HG03457 (cell line): ENCODE results near the gene CNTNAP2.

Experiments used
- ATAC-seq: cut with Tn5 transposase; IDR thresholded peaks from one replicate; pipeline ENCODE4 v1.9.1; 2021; ENCODE audit warnings: moderate number of reproducible peaks; ENCODE audit not compliant: unreplicated experiment

Gene CNTNAP2

GRCh38 chr7:146414373-146414772, 297.8 kb downstream of the CNTNAP2 start:
- no peak for ATAC-seq

DNA sequence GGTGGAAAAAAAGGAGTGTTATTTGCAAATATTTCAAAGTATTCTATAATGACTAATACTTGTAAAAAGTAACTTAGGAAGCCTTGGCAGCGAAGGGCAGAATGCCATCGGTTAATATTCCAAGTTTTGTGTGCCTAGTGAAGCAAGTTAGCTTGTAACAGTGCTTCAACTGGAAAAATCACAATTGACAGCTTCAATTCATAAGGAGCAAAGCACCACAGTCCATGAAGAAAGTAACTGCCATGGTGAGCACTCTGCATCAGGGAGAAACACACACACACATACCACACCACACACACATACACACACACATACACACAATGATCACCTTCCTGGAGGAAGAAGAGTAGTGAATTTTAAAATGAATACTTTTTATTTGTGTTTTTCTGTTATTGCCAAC, 298.3 kb downstream of the CNTNAP2 start:
- ATAC-seq, result no peak

DNA sequence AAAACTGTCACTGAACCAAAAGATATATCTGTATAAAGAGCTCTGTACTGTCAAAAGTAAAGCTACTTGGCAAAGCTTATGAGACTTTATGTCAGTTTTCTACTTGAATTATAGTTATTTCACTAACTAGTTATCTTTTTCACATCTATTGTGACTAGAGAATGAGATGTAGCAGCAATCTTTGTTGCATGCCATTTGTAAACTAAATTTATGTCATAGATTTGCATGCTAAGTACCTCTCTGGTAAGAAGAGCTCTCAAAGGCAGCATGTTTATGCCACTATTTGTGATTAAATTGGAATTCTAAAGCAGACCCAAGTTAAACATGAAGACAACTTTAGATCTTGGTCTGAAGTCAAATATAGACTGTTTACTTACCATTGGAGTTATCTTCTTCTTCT, 300.6 kb downstream of the CNTNAP2 start:
- no peak for ATAC-seq

DNA sequence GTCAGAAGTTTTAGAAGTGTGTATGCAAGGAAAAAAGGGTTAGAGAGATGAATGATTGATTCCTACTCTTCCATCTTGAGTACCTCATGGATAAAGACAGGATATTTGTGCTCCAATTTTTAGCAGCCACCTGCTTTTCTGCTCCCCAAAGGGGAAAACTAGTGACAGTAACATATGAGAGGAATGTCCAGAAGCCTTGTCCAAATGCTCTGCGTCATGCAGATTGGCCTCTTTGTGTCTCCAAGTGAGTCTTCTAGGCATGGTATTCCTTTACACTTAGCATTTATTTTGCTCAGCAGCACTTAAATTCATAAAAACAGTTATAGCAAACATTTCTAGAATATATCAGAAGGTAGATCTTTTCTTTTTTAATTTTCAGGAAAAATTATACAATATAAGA, 306.8 kb downstream of the CNTNAP2 start:
- ATAC-seq, result no peak

GRCh38 chr7:146424084-146424483, 307.5 kb downstream of the CNTNAP2 start:
- no peak for ATAC-seq

DNA sequence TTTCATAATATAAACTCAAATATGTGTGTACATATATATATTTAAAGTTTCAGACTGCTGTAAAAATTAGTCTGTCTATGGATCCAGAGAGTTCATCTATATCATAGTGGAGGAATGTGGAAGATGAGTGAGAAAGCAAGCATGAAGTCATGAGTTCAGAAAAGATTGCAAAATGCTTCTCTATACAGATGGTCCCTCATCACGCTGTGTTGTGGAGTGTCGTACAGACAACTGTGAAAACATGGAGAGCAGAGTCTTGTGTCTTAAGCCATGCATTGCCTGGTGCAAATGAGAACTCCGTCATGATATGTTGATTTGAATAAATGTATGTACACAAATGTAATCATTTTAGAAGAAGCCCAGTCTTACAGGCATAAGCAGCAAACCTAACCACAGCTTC, 316.9 kb downstream of the CNTNAP2 start:
- no peak for ATAC-seq

- ATAC-seq, result no peak
Measured at GRCh38 chr7:146443102-146443501, 326.5 kb downstream of the CNTNAP2 start.

DNA sequence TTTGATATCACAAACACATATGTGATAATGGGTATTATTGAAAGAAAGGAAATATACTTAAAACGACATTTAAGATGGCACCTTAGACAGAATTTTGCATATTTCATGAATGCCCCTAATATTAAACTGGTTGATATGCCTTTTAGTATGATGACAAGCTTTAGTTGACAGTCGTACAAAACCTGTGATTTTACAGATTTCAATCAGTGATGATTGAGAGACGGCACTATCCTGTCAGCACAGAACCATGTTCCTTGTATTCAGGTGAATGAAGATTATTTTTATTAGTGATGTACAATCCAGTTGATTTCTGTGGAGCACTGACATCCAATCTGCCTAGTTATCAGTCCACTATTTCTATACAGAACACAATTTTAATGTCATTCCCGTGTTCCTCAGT, 333.0 kb downstream of the CNTNAP2 start:
- no peak for ATAC-seq

GRCh38 chr7:146455091-146455655, 338.6 kb downstream of the CNTNAP2 start:
- no peak for ATAC-seq

DNA sequence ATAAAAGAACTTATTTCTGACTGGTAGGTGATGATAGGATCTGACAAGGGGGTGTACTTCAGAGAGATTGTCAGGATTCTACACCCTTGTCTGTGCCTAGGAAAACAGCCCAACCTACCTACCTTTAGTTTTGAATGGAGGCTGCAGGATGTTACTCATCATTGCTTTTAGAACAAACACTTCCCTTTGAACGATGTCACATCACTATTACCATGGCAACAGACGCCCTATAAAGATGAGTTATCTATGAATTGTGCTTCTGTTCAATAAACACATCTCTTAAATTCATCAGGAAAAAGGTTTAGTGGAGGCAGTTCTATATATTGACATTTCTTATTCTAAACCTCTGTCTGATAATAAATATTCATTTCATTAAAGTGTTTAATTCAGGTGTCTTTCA, 362.4 kb downstream of the CNTNAP2 start:
- no peak for ATAC-seq

DNA sequence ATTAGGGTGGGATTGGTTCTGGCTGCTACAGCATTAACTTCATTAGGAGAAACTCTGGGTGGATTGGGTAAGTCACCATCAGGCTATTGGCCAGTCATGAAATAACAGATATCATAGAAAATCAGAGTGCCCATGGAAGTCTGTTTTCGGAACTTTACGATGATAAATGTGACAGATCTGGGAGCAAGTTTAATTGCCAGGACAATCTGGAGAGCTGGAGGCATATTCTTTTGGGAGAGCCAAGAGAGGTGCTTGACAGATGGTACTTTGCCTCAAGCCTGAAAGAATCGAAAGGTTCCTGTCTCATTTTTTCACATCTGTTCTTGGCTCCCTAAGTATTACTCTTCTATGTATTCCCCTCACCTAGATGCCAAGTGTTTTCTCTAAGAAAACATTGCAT, 369.9 kb downstream of the CNTNAP2 start:
- no peak for ATAC-seq

GRCh38 chr7:146492017-146492416, 375.4 kb downstream of the CNTNAP2 start:
- no peak for ATAC-seq

GRCh38 chr7:146494952-146495596, 378.5 kb downstream of the CNTNAP2 start:
- no peak for ATAC-seq

GRCh38 chr7:146496657-146497056, 380.1 kb downstream of the CNTNAP2 start:
- no peak for ATAC-seq

DNA sequence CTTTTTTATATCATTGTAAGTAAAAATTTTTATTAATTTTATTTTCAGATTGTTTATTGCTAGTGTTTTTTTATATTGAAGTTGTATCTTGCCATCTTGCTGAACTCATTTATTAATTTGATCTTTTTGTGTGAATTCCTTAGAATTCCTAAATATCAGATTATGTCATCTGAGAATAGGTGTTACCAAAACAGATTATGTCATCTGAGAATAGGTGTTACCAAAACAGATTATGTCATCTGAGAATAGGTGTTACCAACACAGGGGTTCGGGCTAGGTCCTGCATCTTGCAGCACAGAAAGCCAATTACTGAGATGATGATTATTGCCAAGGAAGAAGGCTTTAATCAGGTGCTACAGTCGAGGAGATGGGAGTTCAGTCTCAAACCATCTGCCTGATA, 383.4 kb downstream of the CNTNAP2 start:
- no peak for ATAC-seq

- no peak for ATAC-seq
Measured at GRCh38 chr7:146503844-146504243, 387.2 kb downstream of the CNTNAP2 start.

- no peak for ATAC-seq
Measured at GRCh38 chr7:146510088-146510680, 393.6 kb downstream of the CNTNAP2 start.

GRCh38 chr7:146514304-146514703, 397.7 kb downstream of the CNTNAP2 start:
- no peak for ATAC-seq

DNA sequence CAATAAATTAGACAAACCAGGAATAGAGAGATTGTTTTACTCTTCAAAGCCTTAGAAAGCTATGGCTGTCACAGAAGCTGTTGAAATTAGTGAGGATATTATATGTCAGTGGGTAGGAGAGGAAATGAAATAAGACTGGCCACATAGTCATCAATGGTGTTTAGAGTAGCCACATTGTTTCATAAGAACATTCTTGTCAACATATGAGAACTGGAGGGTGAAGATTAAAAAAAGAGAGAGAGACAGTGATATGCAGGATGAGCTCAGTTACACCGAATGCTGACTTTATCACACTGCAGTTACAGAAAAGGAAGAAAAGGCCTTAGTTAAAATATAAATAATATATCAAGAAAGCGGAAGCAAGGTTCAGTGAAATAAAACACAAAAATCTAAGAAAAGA, 412.0 kb downstream of the CNTNAP2 start:
- ATAC-seq, result no peak

DNA sequence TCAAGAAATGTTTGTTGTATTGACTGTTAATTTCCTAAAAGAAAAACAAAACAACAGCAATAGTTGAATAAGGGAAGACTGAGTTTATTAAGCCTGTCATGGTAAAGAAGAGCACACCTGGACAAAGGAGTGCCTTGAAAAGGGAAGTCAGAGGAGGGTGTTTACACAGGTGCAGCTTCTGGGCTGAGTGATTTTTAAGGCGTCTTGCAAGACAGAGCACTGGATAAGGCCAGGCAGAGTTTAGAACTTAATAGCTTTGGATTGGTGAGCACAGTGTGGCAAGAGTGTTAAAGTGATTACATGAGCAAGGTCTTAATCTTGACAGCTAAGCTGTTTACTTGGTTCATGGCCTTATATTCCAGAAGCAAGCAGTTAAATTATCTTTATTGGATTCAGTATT, 423.2 kb downstream of the CNTNAP2 start:
- ATAC-seq, result no peak

GRCh38 chr7:146542101-146542500, 425.5 kb downstream of the CNTNAP2 start:
- no peak for ATAC-seq

- ATAC-seq, result no peak
Measured at GRCh38 chr7:146544748-146545147, 428.1 kb downstream of the CNTNAP2 start.

DNA sequence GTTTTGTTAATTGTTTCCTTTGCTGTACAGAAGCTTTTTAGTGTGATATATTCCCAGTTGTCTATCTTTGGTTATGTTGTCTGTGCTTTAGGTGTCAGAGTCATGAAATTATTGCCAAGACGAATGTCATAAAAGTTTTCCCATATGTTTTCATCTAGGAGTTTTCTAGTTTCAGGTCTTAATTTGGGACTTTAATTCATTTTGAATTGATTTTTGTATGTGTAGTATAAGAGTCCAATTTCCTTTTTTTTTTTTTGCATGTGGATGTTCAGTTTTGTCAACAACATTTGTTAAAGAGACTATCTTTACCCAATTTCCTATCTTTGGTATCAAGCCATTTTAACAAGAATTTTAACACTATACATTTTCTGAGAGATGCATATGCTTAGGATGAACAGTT, 432.2 kb downstream of the CNTNAP2 start:
- no peak for ATAC-seq
